Caco-2 (cell line): ENCODE measurements around the gene ENTREP3. TPM values are rescaled to one million over a fixed set of nuclear protein-coding genes. Genes with fewer than 3 reads are reported as not detected.

Experiments used
- BruUV-seq: library from RNA; stranded (reverse); fragments of 400-500 nt; replicated peaks from 2 replicates; lab custom pipeline; 2021; lab: Mats Ljungman, UMichigan
- CTCF ChIA-PET: fragments of 300-600 bp; sonication (Branson Sonifier 250); formaldehyde crosslinking; loops from one replicate; lab custom pipeline; 2022; ENCODE audit warnings: antibody characterized with exemption; lab: Charles Lee
- POLR2A ChIA-PET: fragments of 300-600 bp; sonication (Branson Sonifier 250); formaldehyde crosslinking; loops from one replicate; lab custom pipeline; 2022; ENCODE audit warnings: antibody characterized with exemption; lab: Charles Lee
- DNase-seq, 2 experiments: peaks; one replicate each; pipeline versions ENCODE4 v3.0.0 to v3.0.0-alpha.2; 2020 to 2022
- H3K27me3 ChIP-seq: replicated peaks from 2 replicates; pipeline ENCODE4 v1.6.0; 2011; ENCODE audit warnings: low read length; ENCODE audit not compliant: control insufficient read depth, insufficient read depth
- H3K36me3 ChIP-seq: 2 replicates; pipeline ENCODE4 v1.5.1; 2011; ENCODE audit warnings: low read length; ENCODE audit not compliant: control insufficient read depth, insufficient read depth
- H3K4me1 ChIP-seq: fragments of 250-450 bp; sonication (Bioruptor Pico); 2 replicates; pipeline ENCODE4 v1.5.1; 2020; ENCODE audit warnings: mild to moderate bottlenecking
- H3K4me3 ChIP-seq: 2 replicates; pipeline ENCODE4 v1.5.1; 2011; ENCODE audit warnings: low read depth, mild to moderate bottlenecking, control low read depth, low read length
- H3K9me3 ChIP-seq: fragments of 250-450 bp; sonication (Bioruptor Pico); 2 replicates; pipeline ENCODE4 v1.5.1; 2020; ENCODE audit warnings: mild to moderate bottlenecking, moderate library complexity
- H3K27ac Mint-ChIP-seq: one replicate; pipeline ENCODE4 v1.8.0; 2022; ENCODE audit warnings: mixed read lengths; ENCODE audit not compliant: unreplicated experiment
- H3K27me3 Mint-ChIP-seq: one replicate; pipeline ENCODE4 v1.8.0; 2022; ENCODE audit warnings: mixed read lengths; ENCODE audit not compliant: insufficient read depth, unreplicated experiment
- H3K36me3 Mint-ChIP-seq: one replicate; pipeline ENCODE4 v1.8.0; 2022; ENCODE audit warnings: mild to moderate bottlenecking, mixed read lengths; ENCODE audit not compliant: insufficient read depth, unreplicated experiment
- H3K4me1 Mint-ChIP-seq: one replicate; pipeline ENCODE4 v1.8.0; 2022; ENCODE audit warnings: low read depth, mixed read lengths; ENCODE audit not compliant: unreplicated experiment
- H3K4me3 Mint-ChIP-seq: one replicate; pipeline ENCODE4 v1.8.0; 2022; ENCODE audit warnings: mild to moderate bottlenecking, moderate library complexity, mixed read lengths; ENCODE audit not compliant: unreplicated experiment
- H3K9me3 Mint-ChIP-seq: one replicate; pipeline ENCODE4 v1.8.0; 2022; ENCODE audit warnings: mixed read lengths; ENCODE audit not compliant: unreplicated experiment
- CTCF ChIP-seq, 2 experiments: fragments of 200-600 bp in 1 of 2; IDR thresholded peaks; 1 replicate in 1 of 2; 2 replicates in 1 of 2; pipeline versions ENCODE4 v1.5.1 to v1.8.0; 2011 to 2022; ENCODE audit warnings: antibody characterized with exemption in 1 of 2, control low read depth in 1 of 2, inconsistent platforms in 1 of 2, low read depth in 1 of 2, low read length in 1 of 2, mild to moderate bottlenecking in 1 of 2, moderate library complexity in 1 of 2; ENCODE audit not compliant: insufficient read depth in 1 of 2, severe bottlenecking in 1 of 2, unreplicated experiment in 1 of 2
- intact Hi-C: fragments of 100-400 bp; cut with micrococcal nuclease; formaldehyde crosslinking; loops from one replicate; pipeline ENCODE4 v1.10.0; 2022; ENCODE audit not compliant: unreplicated experiment
- total RNA-seq: library from RNA; stranded (reverse); gene quantifications from 2 replicates; pipeline ENCODE4 v1.2.3, GENCODE V29; 2022

The ENTREP3 gene
- total RNA-seq, 1 experiment from 2014 or later: 33.1 TPM

GRCh38 chr1:155301342-155301841, 46.1 kb upstream of the ENTREP3 start, which contains the start of gene PKLR:
Gene PKLR, minus strand, starts transcription at chr1:155301438. Its CDS starts 43 bp downstream, at chr1:155301395.
- no peaks in the 10 kb centered on the region for H3K27me3 Mint-ChIP-seq
- DNase-seq: no peak
- no peak within 1 kb of the TSS for H3K27ac Mint-ChIP-seq
- TF ChIP-seq CTCF (IDR thresholded peaks at IDR 0.05; ENCODE audit: insufficient read depth in 1 of 2, low read depth in 1 of 2, low read length in 1 of 2, severe bottlenecking in 1 of 2, unreplicated experiment in 1 of 2): no peak
- Histone ChIP-seq H3K9me3 (no peaks in the 10 kb centered on the region), H3K4me3 (no peak within 1 kb of the TSS), H3K4me1 (no peaks in the 10 kb centered on the region), H3K27me3 (no peaks in the 10 kb centered on the region), H3K36me3 (no peaks in the 10 kb centered on the region)
- H3K4me1 Mint-ChIP-seq: peaks cover 6% of the 10 kb centered on the region
- intact Hi-C loops: no loop called here
- ChIA-PET CTCF (no interaction called here), POLR2A (no interaction called here)
- BruUV-seq: no TSS peak
- H3K9me3 Mint-ChIP-seq: no peaks in the 10 kb centered on the region
- no peaks in the 10 kb centered on the region for H3K36me3 Mint-ChIP-seq
- no peak within 1 kb of the TSS for H3K4me3 Mint-ChIP-seq

- Histone ChIP-seq H3K4me1 (no peaks in the 10 kb centered on the region), H3K4me3 (no peak overlapping the region), H3K9me3 (no peaks in the 10 kb centered on the region), H3K27me3 (no peaks in the 10 kb centered on the region), H3K36me3 (no peaks in the 10 kb centered on the region)
- intact Hi-C loops: no loop called here
- H3K9me3 Mint-ChIP-seq: no peaks in the 10 kb centered on the region
- DNase-seq: no peak
- POLR2A ChIA-PET: no interaction called here
- H3K27me3 Mint-ChIP-seq: no peaks in the 10 kb centered on the region
- no peak overlapping the region for H3K27ac Mint-ChIP-seq
- no peak overlapping the region for H3K4me3 Mint-ChIP-seq
- no peaks in the 10 kb centered on the region for H3K36me3 Mint-ChIP-seq
- H3K4me1 Mint-ChIP-seq: peaks cover 6% of the 10 kb centered on the region
- CTCF ChIA-PET: no interaction called here
- no peak for TF ChIP-seq CTCF (IDR thresholded peaks at IDR 0.05; ENCODE audit: insufficient read depth in 1 of 2, low read depth in 1 of 2, low read length in 1 of 2, severe bottlenecking in 1 of 2, unreplicated experiment in 1 of 2)
- BruUV-seq: no TSS peak
Observed at GRCh38 chr1:155300553-155301329, 45.5 kb upstream of the ENTREP3 start.

GRCh38 chr1:155300024-155300423, 44.7 kb upstream of the ENTREP3 start:
- no peak for DNase-seq
- no peaks in the 10 kb centered on the region for H3K9me3 ChIP-seq
- Mint-ChIP-seq H3K4me3 (no peak overlapping the region), H3K36me3 (no peaks in the 10 kb centered on the region), H3K9me3 (no peaks in the 10 kb centered on the region), H3K27me3 (no peaks in the 10 kb centered on the region), H3K4me1 (peaks cover 6% of the 10 kb centered on the region), H3K27ac (no peak overlapping the region)
- no peaks in the 10 kb centered on the region for H3K36me3 ChIP-seq
- TF ChIP-seq CTCF (IDR thresholded peaks at IDR 0.05; ENCODE audit: insufficient read depth in 1 of 2, low read depth in 1 of 2, low read length in 1 of 2, severe bottlenecking in 1 of 2, unreplicated experiment in 1 of 2): no peak
- H3K4me1 ChIP-seq: no peaks in the 10 kb centered on the region
- H3K4me3 ChIP-seq: no peak overlapping the region
- CTCF ChIA-PET: no interaction called here
- POLR2A ChIA-PET: no interaction called here
- intact Hi-C loops: no loop called here
- BruUV-seq: no TSS peak
- no peaks in the 10 kb centered on the region for H3K27me3 ChIP-seq
